Thoracic aorta (tissue), 2 donors: ENCODE data around the gene GFI1B. TPM values are rescaled to one million over a fixed set of nuclear protein-coding genes. Genes with fewer than 3 reads are reported as not detected.

Experiments
- ATAC-seq: fragments of 150-250 bp; one replicate; pipeline ENCODE4 v1.8.0; 2017; ENCODE audit warnings: low read depth; ENCODE audit not compliant: insufficient number of reproducible peaks, low FRiP score
- DNase-seq: peaks from one replicate; pipeline ENCODE4 v3.0.0-alpha.2; 2020; ENCODE audit warnings: low spot score
- H3K27ac ChIP-seq, 2 donors: fragments of 200-600 bp; sonication (generic); 1 replicate in 1 of 2; 2 replicates in 1 of 2; pipeline ENCODE4 v1.5.1; 2016; ENCODE audit warnings: mild to moderate bottlenecking in 2 of 2, moderate library complexity in 2 of 2
- H3K27me3 ChIP-seq: fragments of 200-600 bp; sonication (generic); replicated peaks from 2 replicates; pipeline ENCODE4 v1.6.0; 2016; ENCODE audit warnings: mild to moderate bottlenecking; ENCODE audit not compliant: insufficient read depth
- H3K36me3 ChIP-seq: fragments of 200-600 bp; sonication (generic); one replicate; pipeline ENCODE4 v1.5.1; 2016
- H3K4me1 ChIP-seq, 2 donors: fragments of 200-600 bp; sonication (generic); 1 replicate in 1 of 2; 2 replicates in 1 of 2; pipeline versions ENCODE4 v1.5.1 to v1.6.0; 2016; ENCODE audit warnings: low read depth in 2 of 2, mild to moderate bottlenecking in 1 of 2; ENCODE audit not compliant: control insufficient read depth in 1 of 2
- H3K4me3 ChIP-seq: fragments of 200-600 bp; sonication (generic); 2 replicates; pipeline ENCODE4 v1.5.1; 2016; ENCODE audit warnings: mild to moderate bottlenecking
- H3K9me3 ChIP-seq: fragments of 200-600 bp; sonication (generic); 2 replicates; pipeline ENCODE4 v1.5.1; 2016
- CTCF ChIP-seq: fragments of 200-600 bp; sonication (generic); IDR thresholded peaks from one replicate; pipeline ENCODE4 v1.5.1; 2019; ENCODE audit warnings: antibody characterized with exemption
- total RNA-seq, 2 donors: library from RNA; depleted of rRNA; stranded (reverse); fragments of >200 nt; gene quantifications; one replicate each; pipeline versions ENCODE4 v1.1.0 to v1.2.3, GENCODE V29; 2016

Gene GFI1B
- total RNA-seq, 2 donors from 2014 or later = not detected

GRCh38 chr9:132976571-132976970 is 1.9 kb upstream of the GFI1B start:
- ATAC-seq = no peak
- no peak overlapping the region for H3K4me3 ChIP-seq
- H3K27ac ChIP-seq = no peak overlapping the region
- H3K4me1 ChIP-seq = no peaks in the 10 kb centered on the region
- DNase-seq = no peak
- H3K27me3 ChIP-seq = no peaks in the 10 kb centered on the region
- no peaks in the 10 kb centered on the region for H3K9me3 ChIP-seq
- no peak for TF ChIP-seq CTCF
- no peaks in the 10 kb centered on the region for H3K36me3 ChIP-seq

- no peak for DNase-seq
- no peak for ATAC-seq
- no peak for TF ChIP-seq CTCF
- no peaks in the 10 kb centered on the region for H3K27me3 ChIP-seq
- no peak overlapping the region for H3K27ac ChIP-seq
- no peaks in the 10 kb centered on the region for H3K9me3 ChIP-seq
- H3K36me3 ChIP-seq = no peaks in the 10 kb centered on the region
- no peaks in the 10 kb centered on the region for H3K4me1 ChIP-seq
- H3K4me3 ChIP-seq = no peak overlapping the region
These were observed 413 bp upstream of the GFI1B start for GRCh38 chr9:132978112-132978450.

GRCh38 chr9:132980157-132980556 is 1.7 kb downstream of the GFI1B start:
- DNase-seq (no peak), ATAC-seq (no peak)
- H3K4me3 ChIP-seq = no peak overlapping the region
- H3K36me3 ChIP-seq = no peaks in the 10 kb centered on the region
- H3K9me3 ChIP-seq = no peaks in the 10 kb centered on the region
- H3K27ac ChIP-seq = no peak overlapping the region
- TF ChIP-seq CTCF = no peak
- no peaks in the 10 kb centered on the region for H3K4me1 ChIP-seq
- H3K27me3 ChIP-seq = no peaks in the 10 kb centered on the region

GRCh38 chr9:132982458-132982857 is 4.0 kb downstream of the GFI1B start:
- ATAC-seq (no peak), DNase-seq (no peak)
- H3K4me1 ChIP-seq = no peaks in the 10 kb centered on the region
- H3K9me3 ChIP-seq = no peaks in the 10 kb centered on the region
- H3K4me3 ChIP-seq = no peak overlapping the region
- no peak overlapping the region for H3K27ac ChIP-seq
- H3K27me3 ChIP-seq = no peaks in the 10 kb centered on the region
- no peaks in the 10 kb centered on the region for H3K36me3 ChIP-seq
- no peak for TF ChIP-seq CTCF

- Histone ChIP-seq H3K27ac (no peak overlapping the region), H3K9me3 (no peaks in the 10 kb centered on the region), H3K4me1 (no peaks in the 10 kb centered on the region), H3K36me3 (no peaks in the 10 kb centered on the region), H3K4me3 (no peak overlapping the region), H3K27me3 (no peaks in the 10 kb centered on the region)
- ATAC-seq (no peak), DNase-seq (no peak)
- TF ChIP-seq CTCF = no peak
These were observed 5.2 kb downstream of the GFI1B start for GRCh38 chr9:132983491-132984201.
